ENCODE results near the gene TBC1D32.

TBC1D32 gene

DNA sequence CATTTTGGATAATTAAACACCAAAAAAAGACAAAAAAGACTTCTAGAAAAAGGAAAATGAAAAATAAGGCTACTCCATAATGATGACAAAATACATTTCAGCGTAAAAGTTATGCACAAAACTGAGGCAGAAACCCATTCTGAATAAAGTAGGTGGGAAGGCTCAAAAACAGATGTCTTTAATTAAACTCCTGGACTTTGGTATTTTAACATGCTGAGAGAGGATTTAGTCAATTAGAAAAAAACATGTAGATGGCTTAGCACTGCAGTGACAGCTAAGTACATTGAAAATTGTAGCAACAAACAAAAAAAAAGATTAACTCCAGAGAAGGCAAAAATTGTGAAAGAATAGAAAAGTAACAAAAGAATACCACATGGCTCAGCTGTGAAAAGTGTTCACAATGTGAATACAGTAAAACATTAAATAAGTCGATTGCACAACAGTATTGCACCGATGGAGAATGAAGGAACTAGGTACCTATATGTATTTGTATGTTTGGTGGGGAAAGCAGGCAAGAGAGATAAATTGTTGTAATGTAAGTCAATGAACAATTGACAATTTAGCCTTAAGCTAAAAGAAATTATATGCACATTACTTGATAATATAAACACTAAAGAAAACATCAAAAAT lies 59.5 kb downstream of the TBC1D32 start:
- Histone ChIP-seq H3K9me2 (replicated peaks; ENCODE audit: low read depth, low read length) (no peaks in the 10 kb centered on the region), H3K4me3 (ENCODE audit: low read length, poor library complexity, severe bottlenecking) (no peak overlapping the region), H3K9me3 (ENCODE audit: insufficient read depth, low read depth, low read length) (no peaks in the 10 kb centered on the region), H3K4me1 (ENCODE audit: insufficient read depth, low read length, poor library complexity, severe bottlenecking) (no peaks in the 10 kb centered on the region), H3K79me2 (ENCODE audit: insufficient read depth, low read length) (no peaks in the 10 kb centered on the region), H3K36me3 (ENCODE audit: insufficient read depth, low read length) (peaks cover 8% of the 10 kb centered on the region; the same call in 1 of the 2 replicates), H3F3A (ENCODE audit: low read depth) (no peaks in the 10 kb centered on the region), H3K27me3 (ENCODE audit: insufficient read depth, low read length, poor library complexity, severe bottlenecking) (no peaks in the 10 kb centered on the region), H4K20me1 (ENCODE audit: insufficient read depth, low read length, poor library complexity, severe bottlenecking) (no peaks in the 10 kb centered on the region), H3K9ac (ENCODE audit: low read depth, low read length, poor library complexity, severe bottlenecking) (no peak overlapping the region), H3K4me2 (ENCODE audit: low read depth, low read length, poor library complexity, severe bottlenecking) (no peak overlapping the region), H2AFZ (ENCODE audit: low read length) (no peak overlapping the region)
- TF ChIP-seq, protein P1, sequence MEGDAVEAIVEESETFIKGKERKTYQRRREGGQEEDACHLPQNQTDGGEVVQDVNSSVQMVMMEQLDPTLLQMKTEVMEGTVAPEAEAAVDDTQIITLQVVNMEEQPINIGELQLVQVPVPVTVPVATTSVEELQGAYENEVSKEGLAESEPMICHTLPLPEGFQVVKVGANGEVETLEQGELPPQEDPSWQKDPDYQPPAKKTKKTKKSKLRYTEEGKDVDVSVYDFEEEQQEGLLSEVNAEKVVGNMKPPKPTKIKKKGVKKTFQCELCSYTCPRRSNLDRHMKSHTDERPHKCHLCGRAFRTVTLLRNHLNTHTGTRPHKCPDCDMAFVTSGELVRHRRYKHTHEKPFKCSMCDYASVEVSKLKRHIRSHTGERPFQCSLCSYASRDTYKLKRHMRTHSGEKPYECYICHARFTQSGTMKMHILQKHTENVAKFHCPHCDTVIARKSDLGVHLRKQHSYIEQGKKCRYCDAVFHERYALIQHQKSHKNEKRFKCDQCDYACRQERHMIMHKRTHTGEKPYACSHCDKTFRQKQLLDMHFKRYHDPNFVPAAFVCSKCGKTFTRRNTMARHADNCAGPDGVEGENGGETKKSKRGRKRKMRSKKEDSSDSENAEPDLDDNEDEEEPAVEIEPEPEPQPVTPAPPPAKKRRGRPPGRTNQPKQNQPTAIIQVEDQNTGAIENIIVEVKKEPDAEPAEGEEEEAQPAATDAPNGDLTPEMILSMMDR (conservative IDR thresholded peaks at IDR 0.05; ENCODE audit: low read length) = no peak
- no peak for TF ChIP-seq EZH2phosphoT487 (IDR thresholded peaks at IDR 0.05; ENCODE audit: borderline replicate concordance)

DNA sequence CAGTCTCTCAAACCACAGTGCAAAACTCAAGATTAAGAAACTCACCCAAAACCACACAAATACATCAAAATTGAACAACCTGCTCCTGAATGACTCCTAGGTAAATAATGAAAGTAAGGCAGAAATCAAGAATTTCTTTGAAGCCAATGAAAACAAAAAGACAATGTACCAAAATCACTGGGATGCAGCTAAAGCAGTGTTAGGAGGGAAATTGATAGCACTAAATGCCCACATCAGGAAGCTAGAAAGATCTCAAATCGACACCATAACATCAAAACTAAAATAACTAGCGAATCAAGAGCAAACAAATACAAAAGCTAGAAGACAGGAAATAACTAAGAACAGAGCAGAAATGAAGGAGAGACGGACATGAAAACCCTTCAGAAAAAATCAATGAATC lies 70.5 kb downstream of the TBC1D32 start:
- Histone ChIP-seq H3K4me2 (ENCODE audit: low read depth, low read length, poor library complexity, severe bottlenecking) (no peak overlapping the region), H3F3A (ENCODE audit: low read depth) (no peaks in the 10 kb centered on the region), H4K20me1 (ENCODE audit: insufficient read depth, low read length, poor library complexity, severe bottlenecking) (no peaks in the 10 kb centered on the region), H3K79me2 (ENCODE audit: insufficient read depth, low read length) (no peaks in the 10 kb centered on the region), H3K4me3 (ENCODE audit: low read length, poor library complexity, severe bottlenecking) (no peak overlapping the region), H2AFZ (ENCODE audit: low read length) (no peak overlapping the region), H3K36me3 (ENCODE audit: insufficient read depth, low read length) (no peaks in the 10 kb centered on the region), H3K27me3 (ENCODE audit: insufficient read depth, low read length, poor library complexity, severe bottlenecking) (no peaks in the 10 kb centered on the region), H3K9ac (ENCODE audit: low read depth, low read length, poor library complexity, severe bottlenecking) (no peak overlapping the region), H3K9me3 (ENCODE audit: insufficient read depth, low read depth, low read length) (0 out of 2 replicates have a peak, but pooled peaks cover 5% of the 10 kb centered on the region), H3K4me1 (ENCODE audit: insufficient read depth, low read length, poor library complexity, severe bottlenecking) (no peaks in the 10 kb centered on the region), H3K9me2 (replicated peaks; ENCODE audit: low read depth, low read length) (no peaks in the 10 kb centered on the region)
- TF ChIP-seq, protein P1 (conservative IDR thresholded peaks at IDR 0.05; ENCODE audit: low read length) = no peak
- no peak for TF ChIP-seq EZH2phosphoT487 (IDR thresholded peaks at IDR 0.05; ENCODE audit: borderline replicate concordance)

DNA sequence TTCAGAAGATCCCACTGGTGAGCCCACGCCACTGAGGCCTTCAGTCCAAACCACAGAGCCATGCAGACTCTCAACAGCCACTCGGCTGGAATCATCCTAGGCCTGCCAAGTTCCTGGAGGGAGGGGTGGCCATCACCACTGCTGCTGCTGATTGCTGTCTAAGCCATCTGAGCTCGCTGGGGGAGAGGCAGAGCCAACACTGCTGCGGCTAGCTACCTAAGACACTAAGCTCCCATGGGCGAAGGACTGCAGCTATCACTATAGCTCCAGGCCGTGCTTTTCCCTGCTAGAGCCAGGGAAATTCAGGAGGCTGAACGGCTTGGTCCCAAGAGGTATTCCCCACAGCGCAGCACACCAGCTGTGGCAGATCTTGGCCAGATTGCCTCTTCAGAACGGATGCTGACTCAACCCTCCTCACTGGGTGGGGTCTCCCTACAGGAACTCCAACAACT lies 73.6 kb downstream of the TBC1D32 start:
- no peaks in the 10 kb centered on the region for H3K79me2 ChIP-seq (ENCODE audit: insufficient read depth, low read length)
- no peaks in the 10 kb centered on the region for H3K9me2 ChIP-seq (replicated peaks; ENCODE audit: low read depth, low read length)
- H3K4me3 ChIP-seq (ENCODE audit: low read length, poor library complexity, severe bottlenecking) = no peak overlapping the region
- no peak overlapping the region for H3K9ac ChIP-seq (ENCODE audit: low read depth, low read length, poor library complexity, severe bottlenecking)
- no peak overlapping the region for H3K4me2 ChIP-seq (ENCODE audit: low read depth, low read length, poor library complexity, severe bottlenecking)
- no peaks in the 10 kb centered on the region for H3K4me1 ChIP-seq (ENCODE audit: insufficient read depth, low read length, poor library complexity, severe bottlenecking)
- H3K36me3 ChIP-seq (ENCODE audit: insufficient read depth, low read length) = no peaks in the 10 kb centered on the region
- TF ChIP-seq EZH2phosphoT487 (IDR thresholded peaks at IDR 0.05; ENCODE audit: borderline replicate concordance) = no peak
- TF ChIP-seq, protein P1 (conservative IDR thresholded peaks at IDR 0.05; ENCODE audit: low read length) = no peak
- no peaks in the 10 kb centered on the region for H4K20me1 ChIP-seq (ENCODE audit: insufficient read depth, low read length, poor library complexity, severe bottlenecking)
- no peaks in the 10 kb centered on the region for H3K27me3 ChIP-seq (ENCODE audit: insufficient read depth, low read length, poor library complexity, severe bottlenecking)
- H3F3A ChIP-seq (ENCODE audit: low read depth) = no peaks in the 10 kb centered on the region
- no peak overlapping the region for H2AFZ ChIP-seq (ENCODE audit: low read length)
- H3K9me3 ChIP-seq (ENCODE audit: insufficient read depth, low read depth, low read length) = 0 out of 2 replicates have a peak, but pooled peaks cover 5% of the 10 kb centered on the region

Data from Loucy (cell line).